CD4-positive, alpha-beta T cell treated with Interleukin-6 at 100 ng/mL for 8 hours (primary cell): ENCODE results near the gene F3.
"Not testable (repeated sequence)": the region's sequence is repeated elsewhere in the genome, so short reads cannot be mapped to it uniquely, and the experiment has no call there.

ENCODE experiments used
- DNase-seq: peaks from one replicate; pipeline ENCODE4 v3.0.0-alpha.2; 2020; ENCODE audit warnings: mixed read lengths, low spot score

The F3 gene

DNA sequence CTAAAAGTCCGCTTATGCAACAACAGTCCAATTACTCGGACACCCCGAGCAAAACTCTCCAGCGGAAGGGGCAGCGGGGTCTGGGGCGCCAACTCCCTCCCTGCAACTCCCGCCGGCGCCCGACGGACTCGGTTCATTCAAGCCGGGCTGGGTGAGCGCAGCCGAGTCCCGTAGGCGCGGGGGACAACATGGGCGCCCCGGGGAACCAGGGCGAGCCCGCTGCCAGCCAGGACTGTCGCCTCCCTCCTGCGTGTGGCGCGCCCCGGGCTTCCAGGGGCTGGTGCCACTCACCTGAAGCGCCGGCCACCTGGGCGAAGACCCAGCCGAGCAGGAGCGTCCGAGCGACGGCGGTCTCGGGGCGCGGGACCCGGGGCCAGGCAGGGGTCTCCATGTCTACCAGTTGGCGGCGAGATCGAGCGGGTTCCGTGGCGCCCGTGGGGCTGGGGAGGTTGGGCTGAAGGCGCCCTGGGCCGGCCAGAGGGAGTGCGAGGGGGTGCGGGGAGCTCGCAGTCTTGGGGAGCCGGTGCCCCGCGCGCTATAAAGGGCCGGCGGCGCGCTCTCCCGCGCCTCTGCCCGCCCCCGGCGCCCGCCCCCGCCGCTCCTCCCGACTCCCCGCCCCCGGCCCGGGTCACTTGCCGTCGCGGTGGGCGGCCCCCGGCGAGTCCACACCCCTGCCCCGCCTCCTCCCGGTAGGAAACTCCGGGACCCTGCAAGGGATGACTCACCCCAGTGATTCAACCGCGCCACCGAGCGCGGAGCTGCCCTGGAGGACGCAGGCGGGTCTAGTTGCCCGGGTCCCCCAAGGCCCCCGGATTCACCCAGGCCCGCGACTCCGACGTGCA, at the start of gene F3:
TSS of gene F3 (minus strand) at position 514 of the 842 bp plus-strand sequence. CDS start at position 391, 123 bp downstream.
- peak; percentile 41 for DNase-seq

- DNase-seq, result no peak
These were observed 48.9 kb upstream of the F3 start for GRCh38 chr1:94590203-94591137.

DNA sequence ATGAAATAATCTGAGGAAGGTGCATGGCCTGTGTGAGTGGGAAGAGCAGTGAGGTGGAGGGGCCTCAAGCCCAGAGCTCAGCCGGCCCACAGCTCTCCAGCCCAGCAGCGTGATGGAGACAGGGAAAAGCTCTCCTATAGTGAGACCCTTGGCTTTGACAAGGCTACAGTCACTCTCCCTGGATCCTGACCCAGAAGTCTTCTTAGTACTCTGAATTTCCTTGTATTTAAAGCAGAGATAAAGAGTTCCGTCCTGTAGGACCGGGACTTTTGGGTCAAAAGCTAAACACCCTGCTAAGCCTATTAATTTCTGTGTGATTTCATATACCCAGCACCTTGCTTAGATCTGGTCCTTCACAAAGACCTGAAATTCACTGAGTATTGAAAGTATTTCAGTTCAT, 48.2 kb upstream of the F3 start:
- DNase-seq, result no peak

DNA sequence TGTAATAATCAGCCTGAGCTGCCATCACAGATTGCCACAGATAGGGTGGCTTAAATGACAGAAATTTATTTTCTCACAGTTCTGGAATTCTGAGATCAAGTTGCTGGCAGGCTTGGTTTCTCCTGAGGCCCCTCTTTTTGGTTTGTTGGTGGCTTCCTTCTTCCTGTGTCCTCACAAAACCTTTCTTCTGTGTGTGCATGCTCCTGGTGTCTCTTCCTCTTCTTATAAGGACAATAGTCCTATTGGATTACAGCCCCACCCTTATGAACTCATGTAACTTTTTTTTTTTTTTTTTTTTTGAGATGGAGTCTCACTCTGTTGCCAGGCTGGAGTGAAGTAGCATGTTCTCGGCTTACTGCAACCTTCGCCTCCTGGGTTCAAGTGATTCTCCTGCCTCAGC, 41.0 kb upstream of the F3 start:
- no peak for DNase-seq

GRCh38 chr1:94580367-94581115, 39.0 kb upstream of the F3 start:
- DNase-seq, result no peak

DNA sequence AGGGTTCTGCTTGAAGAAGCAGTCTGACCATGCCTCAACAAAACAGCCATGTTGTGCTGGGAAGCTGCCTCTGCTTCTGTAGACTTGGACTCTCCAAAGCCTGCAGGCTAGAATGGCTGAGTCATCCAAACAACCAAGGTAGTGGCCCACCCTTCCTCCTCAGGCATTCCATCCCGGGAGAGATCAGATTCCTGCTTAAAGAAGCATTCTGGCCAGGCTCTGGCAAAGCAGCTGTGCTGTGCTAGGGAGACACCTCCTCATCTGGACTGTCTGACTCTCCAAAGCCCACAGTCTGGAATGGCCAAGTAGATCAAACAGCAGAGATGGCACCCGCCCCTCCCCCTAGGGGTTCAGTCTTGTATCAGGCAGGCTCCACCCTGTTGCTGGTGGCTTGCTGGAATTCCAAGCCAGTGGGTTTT, 38.3 kb upstream of the F3 start:
- DNase-seq, result no peak

GRCh38 chr1:94578856-94579255, 37.3 kb upstream of the F3 start:
- no peak for DNase-seq

GRCh38 chr1:94573917-94574316, 32.4 kb upstream of the F3 start:
- not testable (repeated sequence) for DNase-seq

- no peak for DNase-seq
These were observed 31.2 kb upstream of the F3 start for GRCh38 chr1:94572780-94573179.

DNA sequence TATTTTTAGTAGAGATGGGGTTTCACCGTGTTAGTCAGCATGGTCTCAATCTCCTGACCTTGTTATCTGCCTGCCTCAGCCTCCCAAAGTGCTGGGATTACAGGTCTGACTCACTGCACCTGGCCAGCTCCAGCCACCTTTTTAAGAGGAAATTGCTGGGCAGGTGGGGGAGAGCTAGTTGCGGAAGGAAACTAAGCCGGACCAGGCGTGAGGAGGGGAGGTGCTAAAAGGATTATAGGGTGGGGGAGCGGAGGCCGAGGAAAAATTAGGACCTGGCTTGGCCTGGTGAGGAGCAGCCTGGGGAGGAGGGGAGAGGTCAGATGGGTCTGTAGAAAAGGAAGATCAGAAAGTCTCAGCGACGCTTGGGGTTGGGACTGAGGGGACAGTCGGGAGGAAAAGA, 29.4 kb upstream of the F3 start:
- DNase-seq, result not testable (repeated sequence)

DNA sequence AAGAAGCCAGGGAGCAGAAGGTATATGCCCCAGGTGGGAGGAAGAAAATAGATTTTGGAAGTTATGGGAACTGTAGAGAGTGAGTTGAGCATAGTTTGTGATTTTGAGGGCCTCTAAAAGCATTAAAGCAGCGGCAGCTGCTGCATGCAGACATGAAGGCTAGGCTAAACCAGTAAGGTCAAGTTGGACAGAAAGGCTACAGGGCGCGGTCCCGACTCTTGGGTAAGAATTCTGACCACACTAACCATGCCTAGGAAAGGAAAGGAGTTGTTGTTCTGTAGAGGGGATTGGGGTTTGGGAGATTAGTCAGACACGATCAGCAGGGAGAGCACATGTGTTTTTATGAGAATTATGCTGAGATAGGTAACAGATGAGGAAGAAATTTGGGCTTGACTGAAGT, 27.2 kb upstream of the F3 start:
- DNase-seq, result not testable (repeated sequence)

DNA sequence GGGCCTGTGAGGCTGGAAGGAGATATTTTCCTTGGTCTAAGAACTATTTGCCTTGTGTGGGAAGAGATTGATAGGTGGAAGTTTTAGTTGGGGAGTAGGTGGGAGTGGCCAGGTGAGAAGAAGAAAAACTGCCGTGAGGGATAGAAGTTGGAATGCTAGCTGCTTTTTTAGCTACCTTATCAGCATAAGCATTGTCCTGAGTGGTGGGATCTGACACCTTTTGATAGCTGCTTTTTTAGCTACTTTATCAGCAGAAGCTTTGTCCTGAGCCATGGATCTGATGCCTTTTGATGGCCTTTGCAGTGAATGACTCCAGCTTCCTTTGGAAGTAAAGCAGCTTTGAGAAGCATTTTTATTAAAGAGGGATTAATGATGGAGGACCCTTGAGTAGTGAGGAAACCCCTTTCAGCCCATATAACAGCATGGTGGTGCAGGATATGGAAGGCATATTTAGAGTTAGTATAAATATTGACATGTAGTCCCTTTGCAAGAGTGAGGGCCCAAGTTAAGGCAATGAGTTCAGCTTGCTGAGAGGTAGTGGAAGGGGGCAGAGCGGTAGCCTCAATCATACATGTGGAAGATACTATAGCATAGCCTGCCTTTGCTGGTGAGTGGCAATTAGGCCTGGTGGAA, 26.5 kb upstream of the F3 start:
- DNase-seq, result not testable (repeated sequence)

- not testable (repeated sequence) for DNase-seq
These were observed 24.9 kb upstream of the F3 start for GRCh38 chr1:94566436-94566835.

- no peak for DNase-seq
These were observed 24.3 kb upstream of the F3 start for GRCh38 chr1:94565901-94566300.

- DNase-seq, result no peak
These were observed 21.1 kb upstream of the F3 start for GRCh38 chr1:94562519-94563260.

DNA sequence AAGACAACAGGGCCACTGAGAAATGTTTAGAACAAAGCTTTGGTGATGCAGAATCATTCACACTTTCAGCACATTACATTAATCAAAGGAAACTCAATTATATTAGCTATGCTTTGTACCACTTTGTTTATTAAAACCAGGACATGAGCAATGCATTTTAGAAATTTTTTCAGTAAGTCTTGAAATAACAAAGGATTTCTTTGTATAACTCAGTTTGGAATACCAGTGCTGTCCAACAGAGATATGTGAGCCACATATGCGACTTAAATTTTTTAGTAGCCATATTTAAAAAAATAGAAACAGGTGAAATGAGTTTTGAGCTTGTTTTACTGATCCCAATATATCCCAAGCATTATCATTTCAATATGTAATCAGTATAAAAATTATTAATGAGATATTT, 18.8 kb upstream of the F3 start:
- no peak for DNase-seq

DNA sequence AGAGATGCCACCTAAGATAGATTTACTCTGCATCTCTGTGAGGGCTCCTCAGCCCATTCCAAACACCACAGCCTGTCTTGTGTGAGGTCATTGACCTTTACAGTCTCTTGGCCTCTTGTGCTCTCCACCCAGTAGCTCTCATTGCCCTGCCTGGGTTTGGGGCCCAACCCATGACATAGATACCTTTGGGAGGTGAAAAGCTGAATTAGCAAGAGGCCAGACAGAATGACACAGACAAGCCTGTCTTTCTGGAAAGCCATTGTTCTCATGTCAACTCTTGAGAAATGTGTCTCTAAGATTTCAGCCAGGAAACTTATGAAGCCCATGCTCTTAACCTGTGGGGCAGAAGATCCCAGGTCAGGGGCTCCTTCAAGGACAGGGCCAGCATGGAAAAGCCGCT, 18.4 kb upstream of the F3 start:
- no peak for DNase-seq

GRCh38 chr1:94555091-94555490, 13.5 kb upstream of the F3 start:
- DNase-seq, result no peak

DNA sequence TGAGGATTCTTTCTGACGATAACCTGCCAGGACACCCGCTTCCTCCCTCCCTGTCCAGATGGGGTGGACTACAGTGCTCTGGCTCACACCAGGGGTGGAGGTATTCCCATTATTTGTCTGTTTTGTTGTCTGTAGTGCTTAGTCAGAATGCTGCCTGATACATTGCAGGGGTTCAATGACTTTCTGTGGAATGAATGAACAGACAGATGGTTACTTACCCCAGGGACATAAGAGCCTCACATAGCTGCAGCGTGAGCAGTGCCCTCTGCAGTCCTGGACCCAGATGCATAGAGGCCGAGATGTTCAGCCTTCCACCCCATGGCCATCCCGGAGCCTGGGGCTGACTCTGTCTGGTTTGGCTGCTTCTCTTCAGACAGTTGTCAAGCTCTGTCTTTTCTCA, 13.0 kb upstream of the F3 start:
- DNase-seq, result no peak

- no peak for DNase-seq
These were observed 12.4 kb upstream of the F3 start for GRCh38 chr1:94553931-94554330.

- DNase-seq, result no peak
These were observed 11.8 kb upstream of the F3 start for GRCh38 chr1:94553323-94553730.
